ENCODE measurements around the gene METTL13. TPM values are rescaled to one million over a fixed set of nuclear protein-coding genes. Genes with fewer than 3 reads are reported as not detected.

The METTL13 gene
- total RNA-seq, 2 experiments from 2014 or later: 42.9 to 44.5 TPM

- H3K4me3 Mint-ChIP-seq: peak overlapping the region; percentile 94
- CTCF ChIA-PET: interaction anchor here (1.0 to 2.3 kb wide), 3 partner anchors 21 to 136 kb away, joined by 3 to 9 read pairs (median 7); partner anchors contain the start of gene VAMP4
- no peaks in the 10 kb centered on the region for H3K9me3 Mint-ChIP-seq
- peaks cover 2% of the 10 kb centered on the region for H3K27me3 Mint-ChIP-seq
- POLR2A ChIA-PET: interaction anchor here (0.6 to 4.9 kb wide), 8 partner anchors 15 to 401 kb away, joined by 3 to 108 read pairs (median 4); partner anchors contain the start of genes DNM3, PRRC2C and VAMP4
- H3K27ac Mint-ChIP-seq: peak overlapping the region; percentile 91
- H3K4me1 Mint-ChIP-seq: peaks cover 57% of the 10 kb centered on the region
- DNase-seq: no peak
- H3K36me3 Mint-ChIP-seq (ENCODE audit: low read depth): peaks cover 31% of the 10 kb centered on the region
Measured at GRCh38 chr1:171780583-171781175, 781 bp upstream of the METTL13 start.

GRCh38 chr1:171783816-171784530 lies 2.5 kb downstream of the METTL13 start:
- CTCF ChIA-PET: interaction anchor here (0.9 to 3.6 kb wide), 2 partner anchors 17 to 41 kb away, joined by 3 to 25 read pairs; no protein-coding TSS in a partner anchor
- Mint-ChIP-seq H3K27ac (peak overlapping the region; percentile 87), H3K4me1 (peaks cover 78% of the 10 kb centered on the region), H3K36me3 (ENCODE audit: low read depth) (peaks cover 63% of the 10 kb centered on the region), H3K27me3 (no peaks in the 10 kb centered on the region), H3K4me3 (peak overlapping the region; percentile 94), H3K9me3 (no peaks in the 10 kb centered on the region)
- DNase-seq: no peak
- POLR2A ChIA-PET: interaction anchor here (0.9 to 4.0 kb wide), 3 partner anchors 16 to 64 kb away, joined by 3 to 40 read pairs (median 7); partner anchors contain the start of gene VAMP4

- ChIA-PET CTCF (interaction anchor here (0.9 to 3.6 kb wide), 4 partner anchors 8 to 300 kb away, joined by 3 to 25 read pairs (median 4); partner anchors contain the start of gene PRRC2C), POLR2A (interaction anchor here (0.9 to 4.0 kb wide), 4 partner anchors 15 to 300 kb away, joined by 3 to 40 read pairs (median 8); partner anchors contain the start of genes PRRC2C and VAMP4)
- Mint-ChIP-seq H3K4me3 (peak overlapping the region; percentile 62), H3K27ac (peak overlapping the region; percentile 87), H3K4me1 (peaks cover 78% of the 10 kb centered on the region), H3K27me3 (no peaks in the 10 kb centered on the region), H3K36me3 (ENCODE audit: low read depth) (peaks cover 70% of the 10 kb centered on the region), H3K9me3 (no peaks in the 10 kb centered on the region)
- peak; percentile 27 for DNase-seq
Measured at GRCh38 chr1:171784784-171785183, 3.3 kb downstream of the METTL13 start.

DNA sequence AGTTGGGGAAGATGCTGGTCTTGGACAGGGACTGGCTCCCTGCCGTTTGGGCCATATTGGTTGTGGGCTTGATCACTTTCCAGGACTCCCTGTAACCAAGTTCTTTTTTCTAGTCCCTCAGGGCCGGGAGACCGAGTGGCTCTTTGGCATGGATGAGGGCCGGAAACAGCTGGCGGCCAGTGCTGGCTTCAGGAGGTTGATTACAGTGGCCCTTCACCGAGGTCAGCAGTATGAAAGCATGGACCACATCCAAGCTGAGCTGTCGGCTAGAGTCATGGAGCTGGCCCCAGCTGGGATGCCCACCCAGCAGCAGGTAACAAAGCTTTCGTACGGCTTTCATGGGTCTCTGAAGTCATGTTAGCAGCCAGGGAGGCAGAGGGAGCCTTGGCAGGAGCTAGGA lies 4.3 kb downstream of the METTL13 start:
- peaks cover 79% of the 10 kb centered on the region for H3K36me3 Mint-ChIP-seq (ENCODE audit: low read depth)
- peak overlapping the region; percentile 25 for H3K27ac Mint-ChIP-seq
- POLR2A ChIA-PET: interaction anchor here (1.7 to 4.0 kb wide), 3 partner anchors 14 to 301 kb away, joined by 7 to 40 read pairs (median 8); partner anchors contain the start of genes PRRC2C and VAMP4
- CTCF ChIA-PET: interaction anchor here (1.0 to 3.6 kb wide), 4 partner anchors 7 to 301 kb away, joined by 3 to 25 read pairs (median 4); partner anchors contain the start of gene PRRC2C
- peak overlapping the region; percentile 62 for H3K4me3 Mint-ChIP-seq
- H3K9me3 Mint-ChIP-seq: no peaks in the 10 kb centered on the region
- peaks cover 70% of the 10 kb centered on the region for H3K4me1 Mint-ChIP-seq
- no peaks in the 10 kb centered on the region for H3K27me3 Mint-ChIP-seq
- no peak for DNase-seq

- ChIA-PET CTCF (interaction anchor here (1.4 to 3.6 kb wide), 2 partner anchors 15 to 142 kb away, joined by 4 to 25 read pairs; no protein-coding TSS in a partner anchor), POLR2A (interaction anchor here (4.0 kb wide), 1 partner anchor 45 kb away, joined by 40 read pairs; the partner anchor contains the start of gene VAMP4)
- Mint-ChIP-seq H3K27me3 (no peaks in the 10 kb centered on the region), H3K4me1 (peaks cover 66% of the 10 kb centered on the region), H3K9me3 (no peaks in the 10 kb centered on the region), H3K4me3 (no peak overlapping the region), H3K36me3 (ENCODE audit: low read depth) (peaks cover 83% of the 10 kb centered on the region), H3K27ac (peak overlapping the region; percentile 25)
- DNase-seq: no peak
Measured at GRCh38 chr1:171786534-171786933, 5.1 kb downstream of the METTL13 start.

GRCh38 chr1:171787686-171788480 lies 6.4 kb downstream of the METTL13 start:
- POLR2A ChIA-PET: no interaction called here
- H3K27me3 Mint-ChIP-seq: no peaks in the 10 kb centered on the region
- CTCF ChIA-PET: interaction anchor here (3.6 kb wide), 1 partner anchor 13 kb away, joined by 25 read pairs; no protein-coding TSS in a partner anchor
- H3K27ac Mint-ChIP-seq: peak overlapping the region; percentile 44
- H3K36me3 Mint-ChIP-seq (ENCODE audit: low read depth): peaks cover 91% of the 10 kb centered on the region
- H3K4me1 Mint-ChIP-seq: peaks cover 67% of the 10 kb centered on the region
- DNase-seq: no peak
- H3K4me3 Mint-ChIP-seq: no peak overlapping the region
- H3K9me3 Mint-ChIP-seq: no peaks in the 10 kb centered on the region

GRCh38 chr1:171788696-171789095 lies 7.2 kb downstream of the METTL13 start:
- POLR2A ChIA-PET: no interaction called here
- H3K9me3 Mint-ChIP-seq: no peaks in the 10 kb centered on the region

GRCh38 chr1:171790318-171790717 lies 8.9 kb downstream of the METTL13 start:
- H3K27me3 Mint-ChIP-seq: no peaks in the 10 kb centered on the region
- no peak overlapping the region for H3K4me3 Mint-ChIP-seq
- H3K4me1 Mint-ChIP-seq: peaks cover 61% of the 10 kb centered on the region
- ChIA-PET CTCF (interaction anchor here (1.2 kb wide), 1 partner anchor 10 kb away, joined by 4 read pairs; no protein-coding TSS in a partner anchor), POLR2A (interaction anchor here (1.7 kb wide), 1 partner anchor 49 kb away, joined by 6 read pairs; the partner anchor contains the start of gene VAMP4)
- peaks cover 91% of the 10 kb centered on the region for H3K36me3 Mint-ChIP-seq (ENCODE audit: low read depth)
- no peak overlapping the region for H3K27ac Mint-ChIP-seq
- no peaks in the 10 kb centered on the region for H3K9me3 Mint-ChIP-seq
- no peak for DNase-seq

More at GRCh38 chr1:171788696-171789095, 7.2 kb downstream of the METTL13 start:
- no peak overlapping the region for H3K27ac Mint-ChIP-seq
- CTCF ChIA-PET: interaction anchor here (1.5 kb wide), 1 partner anchor 13 kb away, joined by 3 read pairs; no protein-coding TSS in a partner anchor
- H3K36me3 Mint-ChIP-seq (ENCODE audit: low read depth): peaks cover 91% of the 10 kb centered on the region
- DNase-seq: no peak
- no peak overlapping the region for H3K4me3 Mint-ChIP-seq
- peaks cover 64% of the 10 kb centered on the region for H3K4me1 Mint-ChIP-seq
- no peaks in the 10 kb centered on the region for H3K27me3 Mint-ChIP-seq

DNA sequence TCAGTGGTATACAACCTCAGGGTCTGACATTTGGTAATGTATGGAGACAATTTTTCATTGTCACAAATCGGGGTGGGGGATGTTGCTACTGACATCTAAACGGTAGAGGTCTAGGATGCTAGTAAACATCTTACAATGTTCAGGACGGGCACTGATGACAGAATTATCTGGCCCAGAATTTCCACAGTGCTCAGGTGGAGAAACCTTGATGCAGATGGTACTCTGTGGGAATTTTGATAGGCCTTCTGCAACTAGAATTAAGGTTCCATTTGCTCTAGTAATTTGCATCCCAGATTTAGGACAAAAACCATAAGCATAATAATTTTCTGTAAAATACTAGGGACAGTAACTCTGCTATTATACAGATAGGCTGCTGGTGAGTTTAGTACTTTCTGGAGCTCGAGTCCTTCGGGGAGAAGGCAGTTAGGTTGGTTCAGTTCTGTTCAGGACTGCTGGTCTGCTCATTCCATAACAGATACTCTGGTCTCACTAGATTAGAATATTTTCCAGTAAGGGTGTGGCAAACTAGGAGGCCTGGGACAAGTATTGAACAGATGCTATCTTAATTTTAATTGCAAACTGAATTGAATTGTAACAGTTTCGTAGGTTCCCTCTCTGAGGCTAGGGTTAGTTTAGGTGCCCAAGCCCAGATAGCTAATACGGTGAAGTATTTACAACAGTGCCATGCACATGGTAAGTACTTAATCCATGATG lies 11.4 kb downstream of the METTL13 start:
- ChIA-PET POLR2A (interaction anchor here (2.4 kb wide), 1 partner anchor 51 kb away, joined by 10 read pairs; the partner anchor contains the start of gene VAMP4), CTCF (interaction anchor here (1.2 to 1.3 kb wide), 2 partner anchors 8 to 49 kb away, joined by 3 read pairs; no protein-coding TSS in a partner anchor)
- peaks cover 40% of the 10 kb centered on the region for H3K4me1 Mint-ChIP-seq
- no peak for DNase-seq
- no peaks in the 10 kb centered on the region for H3K9me3 Mint-ChIP-seq
- peak overlapping the region; percentile 37 for H3K27ac Mint-ChIP-seq
- no peak overlapping the region for H3K4me3 Mint-ChIP-seq
- H3K27me3 Mint-ChIP-seq: no peaks in the 10 kb centered on the region
- H3K36me3 Mint-ChIP-seq (ENCODE audit: low read depth): peaks cover 91% of the 10 kb centered on the region

DNA sequence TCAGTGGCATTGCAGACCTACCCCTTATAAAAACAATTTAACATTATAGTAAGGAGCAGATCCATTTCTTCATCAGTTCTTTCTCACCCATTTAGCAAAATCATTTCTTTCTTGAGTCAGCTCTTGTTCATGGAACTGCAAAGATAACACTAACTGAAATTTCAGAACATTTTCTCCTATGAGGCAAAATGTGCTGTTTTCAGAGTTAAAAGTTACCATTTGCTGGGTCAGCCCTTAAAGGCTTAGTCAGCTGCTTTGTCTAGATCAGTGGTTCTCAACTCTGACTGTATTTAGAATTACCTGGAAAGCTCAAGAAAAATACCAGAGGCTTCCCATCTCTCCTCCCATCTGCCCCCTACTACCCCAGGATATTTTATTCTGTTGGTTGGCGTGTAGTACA lies 12.2 kb downstream of the METTL13 start:
- no peak for DNase-seq
- Mint-ChIP-seq H3K27ac (peak overlapping the region; percentile 83), H3K27me3 (no peaks in the 10 kb centered on the region), H3K4me3 (no peak overlapping the region), H3K4me1 (peaks cover 35% of the 10 kb centered on the region), H3K36me3 (ENCODE audit: low read depth) (peaks cover 86% of the 10 kb centered on the region), H3K9me3 (no peaks in the 10 kb centered on the region)
- CTCF ChIA-PET: interaction anchor here (1.2 to 1.3 kb wide), 2 partner anchors 9 to 50 kb away, joined by 3 read pairs; no protein-coding TSS in a partner anchor
- POLR2A ChIA-PET: interaction anchor here (2.4 kb wide), 1 partner anchor 52 kb away, joined by 10 read pairs; the partner anchor contains the start of gene VAMP4

DNA sequence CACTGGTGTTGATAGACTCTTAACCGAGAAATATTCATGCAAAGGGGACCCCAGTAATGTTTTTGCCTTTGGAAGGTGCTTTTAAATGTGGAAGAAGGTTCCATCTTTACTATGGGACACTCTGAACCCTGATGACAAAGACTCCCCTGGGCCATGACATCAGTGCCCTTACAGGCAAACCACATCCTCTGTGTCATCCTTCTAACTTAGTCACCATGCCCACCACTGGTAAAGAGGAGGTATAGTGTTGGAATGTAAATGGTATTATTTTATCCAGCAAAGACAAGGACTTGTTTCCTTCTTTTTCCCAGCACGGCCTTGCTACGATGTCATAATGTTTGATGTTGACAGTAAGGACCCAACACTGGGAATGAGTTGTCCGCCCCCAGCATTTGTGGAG lies 12.6 kb downstream of the METTL13 start:
- POLR2A ChIA-PET: interaction anchor here (0.6 to 2.4 kb wide), 2 partner anchors 52 to 657 kb away, joined by 3 to 10 read pairs; partner anchors contain the start of gene VAMP4
- Mint-ChIP-seq H3K9me3 (no peaks in the 10 kb centered on the region), H3K4me1 (peaks cover 32% of the 10 kb centered on the region), H3K27ac (peak overlapping the region; percentile 83), H3K36me3 (ENCODE audit: low read depth) (peaks cover 81% of the 10 kb centered on the region), H3K4me3 (no peak overlapping the region), H3K27me3 (no peaks in the 10 kb centered on the region)
- CTCF ChIA-PET: interaction anchor here (1.2 kb wide), 1 partner anchor 50 kb away, joined by 3 read pairs; no protein-coding TSS in a partner anchor
- peak; percentile 70 for DNase-seq

Data from activated CD4-positive, alpha-beta memory T cell treated with anti-CD3 and anti-CD28 coated beads, Interleukin-2, amount 10 ng/mL, durations not matched to agents 7 days and 5 days (primary cell).